ENCODE measurements around the gene PBX1.

DNA sequence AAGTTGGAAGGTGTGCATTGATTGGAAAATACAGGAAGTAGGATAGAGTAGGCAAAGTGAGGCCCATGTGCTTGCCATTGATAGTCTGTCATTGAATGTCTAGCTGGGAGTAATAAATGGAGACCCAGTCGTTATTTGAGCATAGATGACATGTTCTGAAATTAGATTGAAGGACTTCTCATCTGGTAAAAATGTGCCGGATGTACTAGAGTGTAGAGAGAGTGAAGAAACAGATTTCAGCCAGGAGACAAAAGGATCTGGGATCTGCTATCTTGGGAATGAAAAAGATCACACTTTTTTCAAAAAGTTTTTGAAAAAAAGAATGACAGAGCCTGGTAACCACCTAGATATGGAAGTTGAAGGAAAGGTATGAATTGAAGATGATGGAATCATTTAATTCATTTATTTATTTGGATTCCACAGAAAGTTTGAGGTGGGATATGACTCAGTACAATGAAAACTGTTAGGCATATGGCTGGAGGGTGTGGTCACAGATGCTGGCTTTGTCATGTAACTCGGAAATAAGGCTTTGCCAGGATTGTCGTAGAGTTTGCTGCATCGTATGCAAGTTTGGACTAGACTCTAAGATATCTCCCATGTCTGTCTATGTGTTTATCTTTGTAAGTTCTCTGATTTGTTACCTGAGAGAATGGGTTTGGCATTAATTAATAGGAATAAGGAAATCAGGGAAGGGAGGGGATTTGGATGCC, 137.1 kb downstream of the PBX1 start:
- TF ChIP-seq, protein P1, sequence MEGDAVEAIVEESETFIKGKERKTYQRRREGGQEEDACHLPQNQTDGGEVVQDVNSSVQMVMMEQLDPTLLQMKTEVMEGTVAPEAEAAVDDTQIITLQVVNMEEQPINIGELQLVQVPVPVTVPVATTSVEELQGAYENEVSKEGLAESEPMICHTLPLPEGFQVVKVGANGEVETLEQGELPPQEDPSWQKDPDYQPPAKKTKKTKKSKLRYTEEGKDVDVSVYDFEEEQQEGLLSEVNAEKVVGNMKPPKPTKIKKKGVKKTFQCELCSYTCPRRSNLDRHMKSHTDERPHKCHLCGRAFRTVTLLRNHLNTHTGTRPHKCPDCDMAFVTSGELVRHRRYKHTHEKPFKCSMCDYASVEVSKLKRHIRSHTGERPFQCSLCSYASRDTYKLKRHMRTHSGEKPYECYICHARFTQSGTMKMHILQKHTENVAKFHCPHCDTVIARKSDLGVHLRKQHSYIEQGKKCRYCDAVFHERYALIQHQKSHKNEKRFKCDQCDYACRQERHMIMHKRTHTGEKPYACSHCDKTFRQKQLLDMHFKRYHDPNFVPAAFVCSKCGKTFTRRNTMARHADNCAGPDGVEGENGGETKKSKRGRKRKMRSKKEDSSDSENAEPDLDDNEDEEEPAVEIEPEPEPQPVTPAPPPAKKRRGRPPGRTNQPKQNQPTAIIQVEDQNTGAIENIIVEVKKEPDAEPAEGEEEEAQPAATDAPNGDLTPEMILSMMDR (IDR thresholded peaks at IDR 0.05) = no peak
- no peak for TF ChIP-seq POLR2AphosphoS5 (IDR thresholded peaks at IDR 0.05)
- no peak for TF ChIP-seq POLR2A (IDR thresholded peaks at IDR 0.05)
- TF ChIP-seq EP300 (IDR thresholded peaks at IDR 0.05) = no peak
